Measurements from ENCODE around the gene PRDX4. TPM values are rescaled to one million over a fixed set of nuclear protein-coding genes. Genes with fewer than 3 reads are reported as not detected.

PRDX4 gene
- total RNA-seq, 6 donors from 2014 or later = 17.8 to 69.0 (median 58.4) TPM

DNA sequence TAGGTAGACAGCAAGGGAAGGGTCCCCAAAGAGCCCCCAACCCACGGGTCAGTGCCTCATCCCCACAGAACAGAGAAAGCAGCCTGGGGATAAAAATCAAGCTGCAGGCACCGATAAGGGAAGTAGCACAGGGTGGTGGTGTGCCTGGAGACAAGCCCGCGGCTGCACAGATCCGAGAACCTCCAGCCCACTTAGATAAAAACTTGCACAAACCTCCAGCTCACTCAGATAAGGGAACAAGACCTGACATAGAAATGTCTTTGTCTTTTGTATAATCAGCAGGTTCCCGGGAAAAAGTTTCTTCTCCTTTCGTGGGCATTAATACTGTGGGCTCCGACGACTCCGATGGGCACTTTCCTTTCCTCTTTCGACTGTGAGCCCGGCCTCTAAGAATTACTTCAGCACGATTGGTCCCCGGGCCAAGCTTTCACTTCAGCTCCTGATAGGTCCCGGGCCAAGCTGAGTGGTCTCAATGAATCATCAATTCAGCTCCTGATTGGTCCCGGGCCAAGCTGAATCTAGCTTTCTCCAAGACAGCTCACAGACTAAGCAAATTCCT lies 32.4 kb downstream of the PRDX4 start:
- peaks cover 0 to 25% (median 2%) of the 10 kb centered on the region in 4 donors for H3K36me3 ChIP-seq
- no peaks in the 10 kb centered on the region for H3K4me1 ChIP-seq
- no peak overlapping the region for H3K27ac ChIP-seq
- DNase-seq (peak in 1 of 2 donors; percentile 42), ATAC-seq (ENCODE audit: low FRiP score in 2 of 2) (peak; percentile 49 to 53)
- H3K4me3 ChIP-seq = peak overlapping the region in 1 of 4 donors; percentile 3
- TF ChIP-seq, protein P1, sequence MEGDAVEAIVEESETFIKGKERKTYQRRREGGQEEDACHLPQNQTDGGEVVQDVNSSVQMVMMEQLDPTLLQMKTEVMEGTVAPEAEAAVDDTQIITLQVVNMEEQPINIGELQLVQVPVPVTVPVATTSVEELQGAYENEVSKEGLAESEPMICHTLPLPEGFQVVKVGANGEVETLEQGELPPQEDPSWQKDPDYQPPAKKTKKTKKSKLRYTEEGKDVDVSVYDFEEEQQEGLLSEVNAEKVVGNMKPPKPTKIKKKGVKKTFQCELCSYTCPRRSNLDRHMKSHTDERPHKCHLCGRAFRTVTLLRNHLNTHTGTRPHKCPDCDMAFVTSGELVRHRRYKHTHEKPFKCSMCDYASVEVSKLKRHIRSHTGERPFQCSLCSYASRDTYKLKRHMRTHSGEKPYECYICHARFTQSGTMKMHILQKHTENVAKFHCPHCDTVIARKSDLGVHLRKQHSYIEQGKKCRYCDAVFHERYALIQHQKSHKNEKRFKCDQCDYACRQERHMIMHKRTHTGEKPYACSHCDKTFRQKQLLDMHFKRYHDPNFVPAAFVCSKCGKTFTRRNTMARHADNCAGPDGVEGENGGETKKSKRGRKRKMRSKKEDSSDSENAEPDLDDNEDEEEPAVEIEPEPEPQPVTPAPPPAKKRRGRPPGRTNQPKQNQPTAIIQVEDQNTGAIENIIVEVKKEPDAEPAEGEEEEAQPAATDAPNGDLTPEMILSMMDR (IDR thresholded peaks at IDR 0.05) = no peak
- no peak for TF ChIP-seq POLR2AphosphoS5 (IDR thresholded peaks at IDR 0.05)
- TF ChIP-seq EP300 (IDR thresholded peaks at IDR 0.05) = no peak
- TF ChIP-seq POLR2A (IDR thresholded peaks at IDR 0.05) = no peak
- H3K9me3 ChIP-seq = no peaks in the 10 kb centered on the region
- WGBS, 2 donors = 49 to 64% methylated on average over 11 to 16 of the region's 16 CpGs
- no peaks in the 10 kb centered on the region for H3K27me3 ChIP-seq

DNA sequence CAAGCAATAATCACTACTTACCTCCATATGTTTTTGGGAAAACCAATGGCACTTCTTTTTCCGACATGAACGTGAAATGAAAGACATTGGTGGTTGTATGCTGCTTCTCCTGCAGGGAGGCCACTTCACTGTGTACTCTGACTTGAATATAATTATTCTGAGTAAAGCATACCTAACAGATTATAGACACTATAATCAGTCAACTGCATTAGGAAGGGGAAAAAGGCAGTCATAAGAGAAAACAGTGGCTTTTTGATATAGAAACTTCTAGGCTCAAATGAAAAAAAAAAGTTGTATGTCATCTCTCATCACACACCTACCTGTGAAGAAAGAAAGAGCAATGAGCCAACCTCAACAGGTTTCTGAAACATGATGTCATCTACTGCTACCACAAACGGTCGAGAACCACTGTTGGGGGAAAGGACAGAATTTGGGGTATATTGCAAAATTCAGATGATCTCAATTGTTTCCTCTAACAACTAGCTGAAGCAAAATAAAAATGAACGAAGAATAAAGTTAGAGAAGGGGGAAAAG lies 37.4 kb downstream of the PRDX4 start:
- WGBS, 2 donors = 77 to 91% methylated on average over 5 of the region's 5 CpGs
- ATAC-seq (ENCODE audit: low FRiP score in 2 of 2) = no peak

DNA sequence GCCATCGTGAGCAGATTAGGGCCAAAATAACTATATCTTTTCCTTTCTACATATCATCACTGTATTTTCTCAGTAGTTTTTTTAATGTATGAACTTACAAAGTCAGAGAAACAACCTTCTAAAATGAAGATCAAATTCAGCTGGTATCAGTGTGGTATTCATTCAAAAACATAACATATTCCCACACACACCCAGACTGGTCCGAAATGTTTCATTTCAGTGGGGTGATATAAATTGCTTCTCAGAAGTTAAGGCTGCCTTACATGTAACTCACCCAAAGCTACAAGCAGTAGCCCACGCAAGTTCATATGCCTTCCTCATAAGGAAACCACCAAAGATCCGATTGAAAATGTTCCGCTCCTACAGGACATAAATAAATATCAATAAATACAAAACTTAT lies 37.9 kb downstream of the PRDX4 start:
- Histone ChIP-seq H3K4me1 (no peaks in the 10 kb centered on the region), H3K27ac (no peak overlapping the region), H3K27me3 (no peaks in the 10 kb centered on the region), H3K9me3 (no peaks in the 10 kb centered on the region), H3K36me3 (peaks cover 0 to 64% (median 22%) of the 10 kb centered on the region in 4 donors), H3K4me3 (no peak overlapping the region)
- DNase-seq = no peak
- WGBS, 2 donors = 73 to 99% methylated on average over 5 of the region's 5 CpGs
- no peak for ATAC-seq (ENCODE audit: low FRiP score in 2 of 2)
- TF ChIP-seq, protein P1 (IDR thresholded peaks at IDR 0.05) = no peak
- TF ChIP-seq POLR2A (IDR thresholded peaks at IDR 0.05) (no peak), EP300 (IDR thresholded peaks at IDR 0.05) (no peak), POLR2AphosphoS5 (IDR thresholded peaks at IDR 0.05) (no peak)

More for the DNA sequence above, 37.4 kb downstream of the PRDX4 start:
- Histone ChIP-seq H3K27ac (no peak overlapping the region), H3K36me3 (peaks cover 0 to 63% (median 22%) of the 10 kb centered on the region in 4 donors), H3K27me3 (no peaks in the 10 kb centered on the region), H3K4me1 (no peaks in the 10 kb centered on the region), H3K4me3 (no peak overlapping the region), H3K9me3 (no peaks in the 10 kb centered on the region)
- DNase-seq = no peak
- no peak for TF ChIP-seq POLR2AphosphoS5 (IDR thresholded peaks at IDR 0.05)
- no peak for TF ChIP-seq POLR2A (IDR thresholded peaks at IDR 0.05)
- TF ChIP-seq, protein P1 (IDR thresholded peaks at IDR 0.05) = no peak
- TF ChIP-seq EP300 (IDR thresholded peaks at IDR 0.05) = no peak

DNA sequence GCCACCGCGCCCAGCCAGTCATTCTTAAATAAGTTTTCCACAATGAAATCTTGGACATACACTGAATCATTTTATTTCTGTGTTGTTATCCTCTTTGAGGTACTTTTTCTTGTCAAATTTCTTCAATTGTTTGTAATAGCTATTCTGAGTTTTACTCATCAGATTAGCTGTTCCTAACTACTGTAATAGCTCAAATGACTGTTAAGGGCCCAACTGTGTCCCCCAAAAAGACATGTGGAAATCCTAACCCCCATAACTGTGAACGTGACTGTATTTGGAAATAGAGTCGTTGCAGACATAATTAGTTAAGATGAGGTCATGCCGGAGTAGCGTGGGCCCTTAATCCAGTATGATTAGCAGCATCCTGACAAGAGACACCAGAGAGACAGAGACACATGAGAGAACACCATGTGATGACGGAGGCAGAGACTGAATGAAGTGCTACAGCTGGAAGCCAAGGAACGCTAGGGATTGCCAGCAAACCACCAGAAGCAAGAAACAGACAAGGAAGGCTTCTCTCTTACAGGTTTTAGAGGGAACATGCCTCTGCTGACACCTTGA lies 52.9 kb downstream of the PRDX4 start:
- 77 to 83% methylated on average over 8 of the region's 8 CpGs for WGBS, 2 donors
- H3K4me3 ChIP-seq = no peak overlapping the region
- TF ChIP-seq POLR2A (IDR thresholded peaks at IDR 0.05) (no peak), EP300 (IDR thresholded peaks at IDR 0.05) (no peak), POLR2AphosphoS5 (IDR thresholded peaks at IDR 0.05) (no peak)
- TF ChIP-seq, protein P1 (IDR thresholded peaks at IDR 0.05) = no peak
- no peak for ATAC-seq (ENCODE audit: low FRiP score in 2 of 2)
- H3K27me3 ChIP-seq = no peaks in the 10 kb centered on the region
- no peaks in the 10 kb centered on the region for H3K9me3 ChIP-seq
- H3K4me1 ChIP-seq = no peaks in the 10 kb centered on the region
- no peak overlapping the region for H3K27ac ChIP-seq
- H3K36me3 ChIP-seq = peaks cover 0 to 59% (median 15%) of the 10 kb centered on the region in 4 donors
- DNase-seq = no peak

Data from upper lobe of left lung (tissue), 6 donors.